PC-3 (cell line): ENCODE data around the gene LIMS2. TPM values are rescaled to one million over a fixed set of nuclear protein-coding genes. Genes with fewer than 3 reads are reported as not detected.

Experiments used
- ATAC-seq: fragments of 200-7000 bp; cut with Tn5 transposase; 2 replicates; pipeline ENCODE4 v1.9.1; 2020; ENCODE audit warnings: mild to moderate bottlenecking, moderate library complexity
- BruUV-seq: library from RNA; stranded (reverse); fragments of 400-500 nt; replicated peaks from 2 replicates; lab custom pipeline; 2021; lab: Mats Ljungman, UMichigan
- CTCF ChIA-PET: fragments of 300-600 bp; sonication (Branson Sonifier 250); formaldehyde crosslinking; loops from one replicate; lab custom pipeline; 2022; ENCODE audit warnings: antibody characterized with exemption; lab: Charles Lee
- POLR2A ChIA-PET: fragments of 300-600 bp; sonication (Branson Sonifier 250); formaldehyde crosslinking; loops from one replicate; lab custom pipeline; 2022; ENCODE audit warnings: antibody characterized with exemption; ENCODE audit not compliant: unreplicated experiment; lab: Charles Lee
- DNase-seq: peaks from one replicate; pipeline ENCODE4 v3.0.0-alpha.2; 2015
- H2AFZ ChIP-seq: fragments of 300-600 bp; sonication (generic); 2 replicates; pipeline ENCODE4 v1.6.0; 2016; ENCODE audit warnings: antibody characterized with exemption, low read length
- H3F3A ChIP-seq: fragments of 300-600 bp; sonication (generic); one replicate; pipeline ENCODE4 v1.6.0; 2017; ENCODE audit warnings: antibody characterized with exemption, low read length, control low read depth, mild to moderate bottlenecking; ENCODE audit not compliant: unreplicated experiment
- H3K27ac ChIP-seq: fragments of 300-600 bp; sonication (generic); 2 replicates; pipeline ENCODE4 v1.5.1; 2016; ENCODE audit warnings: mild to moderate bottlenecking, low read length
- H3K27me3 ChIP-seq: fragments of 300-600 bp; sonication (generic); 2 replicates; pipeline ENCODE4 v1.6.1; 2016; ENCODE audit warnings: low read length, mixed read lengths
- H3K36me3 ChIP-seq: fragments of 300-600 bp; sonication (generic); 2 replicates; pipeline ENCODE4 v1.6.1; 2016; ENCODE audit warnings: low read depth, mixed run types, low read length, mixed read lengths
- H3K4me1 ChIP-seq: fragments of 300-600 bp; sonication (generic); 2 replicates; pipeline ENCODE4 v1.5.1; 2016; ENCODE audit warnings: low read length; ENCODE audit not compliant: insufficient read depth
- H3K4me2 ChIP-seq: fragments of 300-600 bp; sonication (generic); 2 replicates; pipeline ENCODE4 v1.6.0; 2016; ENCODE audit warnings: low read length
- H3K4me3 ChIP-seq: fragments of 300-600 bp; sonication (generic); 2 replicates; pipeline ENCODE4 v1.5.1; 2016; ENCODE audit warnings: mild to moderate bottlenecking, low read length, mixed read lengths
- H3K79me2 ChIP-seq: fragments of 300-600 bp; sonication (generic); 2 replicates; pipeline ENCODE4 v1.6.1; 2017; ENCODE audit warnings: low read length, mixed read lengths
- H3K9ac ChIP-seq: fragments of 300-600 bp; sonication (generic); 2 replicates; pipeline ENCODE4 v1.6.0; 2016; ENCODE audit warnings: mild to moderate bottlenecking, low read length
- H3K9me2 ChIP-seq: fragments of 300-600 bp; sonication (generic); replicated peaks from 2 replicates; pipeline ENCODE4 v1.6.1; 2016; ENCODE audit warnings: mixed run types, low read length, mixed read lengths
- H3K9me3 ChIP-seq: fragments of 300-600 bp; sonication (generic); 2 replicates; pipeline ENCODE4 v1.6.1; 2016; ENCODE audit warnings: low read length, mixed read lengths
- H4K20me1 ChIP-seq: fragments of 300-600 bp; sonication (generic); 2 replicates; pipeline ENCODE4 v1.6.1; 2016; ENCODE audit warnings: low read length, mixed read lengths
- CTCF ChIP-seq: fragments of 300-600 bp; sonication (generic); conservative IDR thresholded peaks from 2 replicates; pipeline ENCODE4 v1.5.1; 2017; ENCODE audit warnings: antibody characterized with exemption, low read depth, mild to moderate bottlenecking, low read length
- EZH2 ChIP-seq: fragments of 300-600 bp; sonication (generic); IDR thresholded peaks from one replicate; pipeline ENCODE4 v1.6.1; 2017; ENCODE audit warnings: antibody characterized with exemption, mild to moderate bottlenecking, low read length; ENCODE audit not compliant: unreplicated experiment
- EZH2phosphoT487 ChIP-seq: fragments of 300-600 bp; sonication (generic); IDR thresholded peaks from 2 replicates; pipeline ENCODE4 v1.6.1; 2018; ENCODE audit warnings: mild to moderate bottlenecking, antibody characterized with exemption, low read length, borderline replicate concordance
- intact Hi-C: fragments of 100-400 bp; cut with micrococcal nuclease; formaldehyde crosslinking; loops from 2 replicates; pipeline ENCODE4 v1.9.0; 2023
- total RNA-seq: library from RNA; depleted of rRNA; stranded (reverse); fragments of >200 nt; gene quantifications from 2 replicates; pipeline ENCODE4 v1.2.3, GENCODE V29; 2014

Gene LIMS2
- total RNA-seq, 1 experiment from 2014 or later = 5.0 TPM

GRCh38 chr2:127661072-127661649 lies 14.2 kb downstream of the LIMS2 start:
- H3K36me3 ChIP-seq = no peaks in the 10 kb centered on the region
- no TSS peak for BruUV-seq
- TF ChIP-seq EZH2phosphoT487 (no peak), EZH2 (no peak), CTCF (no peak)
- intact Hi-C loops = no loop called here
- H3K9me3 ChIP-seq = no peaks in the 10 kb centered on the region
- no peaks in the 10 kb centered on the region for H3K9me2 ChIP-seq
- no peak overlapping the region for H3K4me2 ChIP-seq
- no peak overlapping the region for H3K9ac ChIP-seq
- no peak overlapping the region for H3K27ac ChIP-seq
- H3K4me1 ChIP-seq = no peaks in the 10 kb centered on the region
- H2AFZ ChIP-seq = no peak overlapping the region
- no peaks in the 10 kb centered on the region for H4K20me1 ChIP-seq
- H3F3A ChIP-seq = no peaks in the 10 kb centered on the region
- DNase-seq (no peak), ATAC-seq (no peak)
- H3K4me3 ChIP-seq = no peak overlapping the region
- CTCF ChIA-PET = no interaction called here
- H3K27me3 ChIP-seq = no peaks in the 10 kb centered on the region
- POLR2A ChIA-PET = no interaction called here
- H3K79me2 ChIP-seq = no peaks in the 10 kb centered on the region

GRCh38 chr2:127660291-127660578 lies 15.1 kb downstream of the LIMS2 start:
- intact Hi-C loops = no loop called here
- Histone ChIP-seq H3K4me3 (no peak overlapping the region), H3K27me3 (no peaks in the 10 kb centered on the region), H3K36me3 (no peaks in the 10 kb centered on the region), H3F3A (no peaks in the 10 kb centered on the region), H3K4me2 (no peak overlapping the region), H3K27ac (no peak overlapping the region), H3K9ac (no peak overlapping the region), H4K20me1 (no peaks in the 10 kb centered on the region), H3K4me1 (no peaks in the 10 kb centered on the region), H3K9me3 (no peaks in the 10 kb centered on the region), H3K79me2 (no peaks in the 10 kb centered on the region), H3K9me2 (no peaks in the 10 kb centered on the region), H2AFZ (no peak overlapping the region)
- DNase-seq (no peak), ATAC-seq (no peak)
- TF ChIP-seq EZH2 = no peak
- TF ChIP-seq EZH2phosphoT487 = no peak
- TF ChIP-seq CTCF = no peak
- BruUV-seq = no TSS peak
- CTCF ChIA-PET = no interaction called here
- POLR2A ChIA-PET = no interaction called here

- Histone ChIP-seq H3F3A (no peaks in the 10 kb centered on the region), H3K9ac (no peak overlapping the region), H3K4me3 (no peak overlapping the region), H3K4me2 (no peak overlapping the region), H4K20me1 (no peaks in the 10 kb centered on the region), H3K36me3 (no peaks in the 10 kb centered on the region), H3K4me1 (no peaks in the 10 kb centered on the region), H3K27me3 (no peaks in the 10 kb centered on the region), H2AFZ (no peak overlapping the region), H3K9me2 (no peaks in the 10 kb centered on the region), H3K79me2 (no peaks in the 10 kb centered on the region), H3K27ac (no peak overlapping the region), H3K9me3 (no peaks in the 10 kb centered on the region)
- TF ChIP-seq EZH2 (no peak), EZH2phosphoT487 (no peak), CTCF (no peak)
- ChIA-PET CTCF (no interaction called here), POLR2A (interaction anchor here (0.6 kb wide), 1 partner anchor 62 kb away, joined by 4 read pairs; no protein-coding TSS in a partner anchor)
- no TSS peak for BruUV-seq
- ATAC-seq (no peak), DNase-seq (no peak)
- intact Hi-C loops = no loop called here
Measured at GRCh38 chr2:127659408-127660290, 15.7 kb downstream of the LIMS2 start.
